Spleen (tissue), 7 donors: ENCODE results near the gene TACC2.

Experiments
- CTCF ChIP-seq, 11 experiments: fragments of 200-600 bp in 7 of 11; fragments of 450-650 bp in 4 of 11; sonication (generic) in 4 of 11; IDR thresholded peaks in 8 of 11; conservative IDR thresholded peaks in 3 of 11; 1 replicate in 7 of 11; 2 replicates in 4 of 11; pipeline versions ENCODE4 v1.4.0 to v1.8.0; 2016 to 2021; ENCODE audit warnings: antibody characterized with exemption in 11 of 11, inconsistent platforms in 4 of 11, mild to moderate bottlenecking in 1 of 11
- POLR2A ChIP-seq, 3 donors: fragments of 450-650 bp; IDR thresholded peaks; one replicate each; pipeline ENCODE4 v1.5.1; 2017; ENCODE audit warnings: antibody characterized with exemption in 3 of 3, mild to moderate bottlenecking in 1 of 3
- POLR2AphosphoS5 ChIP-seq, 3 donors: sonication (generic); formaldehyde crosslinking; IDR thresholded peaks; one replicate each; pipeline ENCODE4 v1.5.1; 2017; ENCODE audit warnings: antibody characterized with exemption in 3 of 3
- donor health status: DM: no; HTN: no; CAD: no; lungs with moderate emphysema.
- donor health status: DM: no; HTN: no; CAD: no.
- donor health status: DM: no; HTN: no; CAD: no.

- TF ChIP-seq CTCF (IDR thresholded peaks at IDR 0.05 in 8 of 11, conservative IDR thresholded peaks at IDR 0.05 in 3 of 11) (no peak), POLR2AphosphoS5 (IDR thresholded peaks at IDR 0.05) (no peak), POLR2A (IDR thresholded peaks at IDR 0.05) (no peak)
These were observed 36.7 kb upstream of the TACC2 start for GRCh38 chr10:121952226-121952625.
